ENCODE results near the gene NCAM2.

NCAM2 gene

DNA sequence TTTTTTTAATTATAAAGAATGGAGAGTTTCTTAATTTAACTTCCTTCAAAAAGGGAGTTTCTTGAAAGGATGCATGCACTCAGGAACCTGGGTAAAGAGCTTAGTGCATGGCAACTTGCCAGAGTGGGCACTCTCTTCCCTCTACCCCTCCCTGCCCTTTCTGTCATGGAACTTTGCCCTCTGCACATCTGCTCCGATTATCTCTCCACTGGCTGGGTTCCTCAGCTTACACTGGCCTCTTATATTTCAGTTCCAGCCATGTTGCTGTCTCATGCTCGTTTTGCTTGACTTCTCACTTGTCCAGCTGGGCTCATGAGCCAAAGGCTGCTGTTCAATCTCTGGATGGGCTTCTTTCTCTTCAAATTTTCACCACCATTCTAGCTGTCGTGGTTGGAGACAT is 87.0 kb downstream of the NCAM2 start:
- TF ChIP-seq, protein P1, sequence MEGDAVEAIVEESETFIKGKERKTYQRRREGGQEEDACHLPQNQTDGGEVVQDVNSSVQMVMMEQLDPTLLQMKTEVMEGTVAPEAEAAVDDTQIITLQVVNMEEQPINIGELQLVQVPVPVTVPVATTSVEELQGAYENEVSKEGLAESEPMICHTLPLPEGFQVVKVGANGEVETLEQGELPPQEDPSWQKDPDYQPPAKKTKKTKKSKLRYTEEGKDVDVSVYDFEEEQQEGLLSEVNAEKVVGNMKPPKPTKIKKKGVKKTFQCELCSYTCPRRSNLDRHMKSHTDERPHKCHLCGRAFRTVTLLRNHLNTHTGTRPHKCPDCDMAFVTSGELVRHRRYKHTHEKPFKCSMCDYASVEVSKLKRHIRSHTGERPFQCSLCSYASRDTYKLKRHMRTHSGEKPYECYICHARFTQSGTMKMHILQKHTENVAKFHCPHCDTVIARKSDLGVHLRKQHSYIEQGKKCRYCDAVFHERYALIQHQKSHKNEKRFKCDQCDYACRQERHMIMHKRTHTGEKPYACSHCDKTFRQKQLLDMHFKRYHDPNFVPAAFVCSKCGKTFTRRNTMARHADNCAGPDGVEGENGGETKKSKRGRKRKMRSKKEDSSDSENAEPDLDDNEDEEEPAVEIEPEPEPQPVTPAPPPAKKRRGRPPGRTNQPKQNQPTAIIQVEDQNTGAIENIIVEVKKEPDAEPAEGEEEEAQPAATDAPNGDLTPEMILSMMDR (IDR thresholded peaks at IDR 0.05; ENCODE audit: low read depth, low read length, missing control alignments), result no peak
- DNase-seq (ENCODE audit: low read depth), result no peak

DNA sequence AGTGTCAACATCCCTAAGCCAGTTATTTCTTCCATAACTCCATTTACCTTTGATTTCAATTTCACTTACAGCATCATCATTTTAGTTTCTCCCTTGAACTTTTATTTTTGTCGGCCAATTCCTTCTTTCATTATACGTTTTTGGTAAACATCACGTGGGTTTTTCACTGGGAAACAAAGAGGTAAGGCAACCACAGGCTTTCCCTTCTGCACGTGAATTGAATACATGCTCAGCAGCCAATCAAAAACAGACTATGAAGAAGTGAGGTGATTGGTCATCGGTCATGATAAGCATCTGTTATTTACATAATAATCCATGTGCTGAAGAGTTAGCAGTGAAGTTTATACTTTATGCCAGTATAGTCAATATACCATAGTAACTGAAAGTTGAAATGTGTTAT is 98.7 kb downstream of the NCAM2 start:
- H3K4me3 ChIP-seq (ENCODE audit: low read depth, low read length), result no peak overlapping the region
- no peak for DNase-seq (ENCODE audit: low read depth)
- TF ChIP-seq, protein P1 (IDR thresholded peaks at IDR 0.05; ENCODE audit: low read depth, low read length, missing control alignments), result no peak

More for the DNA sequence above, 87.0 kb downstream of the NCAM2 start:
- H3K4me3 ChIP-seq (ENCODE audit: low read depth, low read length), result no peak overlapping the region

DNA sequence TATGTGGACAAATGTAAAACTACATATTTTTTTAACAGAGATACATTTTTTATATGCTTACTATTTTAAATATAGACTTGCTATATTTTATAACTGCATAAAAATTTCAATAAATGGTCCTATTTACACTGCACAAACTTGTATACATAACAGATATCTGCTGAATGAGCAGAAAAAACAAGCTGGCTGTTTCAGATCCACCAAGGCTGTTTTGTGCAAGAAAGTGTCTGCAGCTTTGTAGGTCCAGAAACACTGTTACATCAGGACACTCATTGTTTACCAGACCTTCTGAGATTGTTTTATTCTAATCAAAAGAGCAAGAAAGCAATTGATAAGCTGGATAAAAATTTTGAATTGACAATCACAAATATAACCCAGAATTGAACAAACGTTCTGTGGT is 99.3 kb downstream of the NCAM2 start:
- no peak overlapping the region for H3K4me3 ChIP-seq (ENCODE audit: low read depth, low read length)
- TF ChIP-seq, protein P1 (IDR thresholded peaks at IDR 0.05; ENCODE audit: low read depth, low read length, missing control alignments), result no peak
- DNase-seq (ENCODE audit: low read depth), result no peak

DNA sequence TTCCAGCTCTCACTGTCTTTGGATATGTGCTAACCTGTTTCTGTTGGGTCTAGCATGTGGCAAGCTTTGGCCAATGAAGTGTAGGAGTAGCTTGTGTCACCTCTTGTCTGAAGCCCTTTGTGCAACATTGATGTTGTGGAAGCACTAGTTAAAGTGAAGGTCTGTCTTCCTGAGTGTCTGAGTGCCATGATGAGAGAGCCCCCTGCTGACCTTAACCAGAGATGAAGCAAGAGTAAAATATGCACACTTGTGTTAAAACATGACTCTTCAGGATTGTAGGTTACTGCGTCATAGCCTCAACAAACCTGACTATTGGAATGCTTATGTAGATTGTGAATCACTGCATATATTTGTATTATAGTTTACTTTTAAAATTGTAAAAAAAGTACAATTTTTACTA is 103.7 kb downstream of the NCAM2 start:
- H3K4me3 ChIP-seq (ENCODE audit: low read depth, low read length), result no peak overlapping the region
- DNase-seq (ENCODE audit: low read depth), result no peak
- TF ChIP-seq, protein P1 (IDR thresholded peaks at IDR 0.05; ENCODE audit: low read depth, low read length, missing control alignments), result no peak

DNA sequence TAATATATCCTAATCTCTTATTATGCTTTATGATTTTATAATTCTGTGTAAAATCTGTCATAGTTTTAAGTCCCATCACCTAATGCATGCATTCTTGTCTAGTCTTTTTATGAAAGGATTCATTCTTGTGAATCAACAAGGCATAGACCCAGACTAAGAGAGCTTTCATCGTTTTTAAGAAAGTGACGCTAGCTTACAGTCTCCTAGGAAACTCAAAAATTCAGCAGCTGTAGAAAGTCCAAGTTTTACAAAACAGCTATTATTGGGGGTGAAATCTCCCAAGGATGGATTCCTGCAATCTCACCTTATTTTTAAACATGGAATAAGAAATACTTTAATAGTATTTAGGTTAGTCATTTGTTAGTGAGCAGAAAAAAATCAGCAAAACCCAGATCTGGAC is 104.7 kb downstream of the NCAM2 start:
- no peak for DNase-seq (ENCODE audit: low read depth)
- TF ChIP-seq, protein P1 (IDR thresholded peaks at IDR 0.05; ENCODE audit: low read depth, low read length, missing control alignments), result no peak
- H3K4me3 ChIP-seq (ENCODE audit: low read depth, low read length), result no peak overlapping the region

DNA sequence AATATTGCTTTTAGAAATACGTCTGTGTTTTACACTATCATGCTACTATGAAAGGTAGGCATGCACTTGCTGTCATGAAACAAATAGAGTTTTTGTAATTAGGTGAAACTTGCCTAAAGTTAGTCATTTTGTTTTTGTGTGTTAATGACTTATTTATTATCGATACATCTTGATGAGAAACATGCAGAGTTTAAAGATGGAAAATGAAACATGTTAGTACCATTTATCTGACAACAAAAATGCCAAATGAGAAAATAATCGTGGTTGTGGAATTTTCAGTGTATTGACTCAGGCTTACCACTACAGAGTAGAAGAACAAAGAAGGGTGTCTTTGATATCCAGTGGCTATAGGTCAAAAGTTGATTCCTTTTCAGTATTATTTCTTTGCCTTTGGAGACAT is 105.5 kb downstream of the NCAM2 start:
- DNase-seq (ENCODE audit: low read depth), result no peak
- H3K4me3 ChIP-seq (ENCODE audit: low read depth, low read length), result no peak overlapping the region
- TF ChIP-seq, protein P1 (IDR thresholded peaks at IDR 0.05; ENCODE audit: low read depth, low read length, missing control alignments), result no peak

DNA sequence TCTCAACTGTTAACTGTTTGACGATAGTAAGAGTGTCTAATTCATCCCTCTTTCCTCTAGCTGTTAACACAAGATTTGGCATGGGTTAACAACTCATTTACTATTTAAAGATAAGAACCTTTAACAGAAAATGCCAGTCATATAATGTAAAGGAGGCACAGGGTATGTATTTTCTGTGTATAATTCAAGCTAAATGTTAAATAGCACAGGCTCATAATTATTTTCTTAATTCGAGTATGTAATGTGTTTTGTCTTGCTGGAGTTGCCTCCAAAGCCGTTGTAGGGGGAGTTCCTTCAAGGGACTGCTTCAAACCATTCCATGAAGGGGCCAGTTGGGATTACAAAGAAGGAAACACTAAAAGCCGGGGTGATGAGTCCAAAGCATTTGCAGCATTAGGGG is 111.5 kb downstream of the NCAM2 start:
- TF ChIP-seq, protein P1 (IDR thresholded peaks at IDR 0.05; ENCODE audit: low read depth, low read length, missing control alignments), result no peak
- H3K4me3 ChIP-seq (ENCODE audit: low read depth, low read length), result no peak overlapping the region
- DNase-seq (ENCODE audit: low read depth), result no peak
